Activated CD8-positive, alpha-beta memory T cell treated with anti-CD3 and anti-CD28 coated beads, Interleukin-2, amount 10 ng/mL, durations not matched to agents 7 days and 5 days (primary cell): ENCODE results near the gene RPS24. TPM values are rescaled to one million over a fixed set of nuclear protein-coding genes. Genes with fewer than 3 reads are reported as not detected.
"Not testable (repeated sequence)": the region's sequence is repeated elsewhere in the genome, so short reads cannot be mapped to it uniquely, and the experiment has no call there.

Experiments used
- ATAC-seq: fragments of 150-1000 bp; cut with Tn5 transposase; one replicate; pipeline ENCODE4 v1.10.0; 2021; ENCODE audit warnings: moderate library complexity
- CTCF ChIA-PET: fragments of 350-600 bp; sonication (Branson Sonifier 250); formaldehyde crosslinking; loops from one replicate; lab custom pipeline; 2021; ENCODE audit warnings: antibody characterized with exemption; lab: Charles Lee
- DNase-seq: peaks from one replicate; pipeline ENCODE4 v3.0.0-alpha.2; 2020
- H3K27ac Mint-ChIP-seq: one replicate; pipeline ENCODE4 v1.8.0; 2021; ENCODE audit warnings: mild to moderate bottlenecking, mixed read lengths
- H3K27me3 Mint-ChIP-seq: one replicate; pipeline ENCODE4 v1.8.0; 2021; ENCODE audit warnings: mixed read lengths
- H3K36me3 Mint-ChIP-seq: one replicate; pipeline ENCODE4 v1.8.0; 2021; ENCODE audit warnings: mild to moderate bottlenecking, mixed read lengths
- H3K4me1 Mint-ChIP-seq: one replicate; pipeline ENCODE4 v1.8.0; 2021; ENCODE audit warnings: mixed read lengths
- H3K4me3 Mint-ChIP-seq: one replicate; pipeline ENCODE4 v1.8.0; 2021; ENCODE audit warnings: mild to moderate bottlenecking, moderate library complexity, mixed read lengths
- H3K9me3 Mint-ChIP-seq: one replicate; pipeline ENCODE4 v1.8.0; 2022; ENCODE audit warnings: low read depth, mixed read lengths
- total RNA-seq, 2 experiments: library from RNA; stranded (reverse); gene quantifications; one replicate each; pipeline ENCODE4 v1.2.3, GENCODE V29; 2021

RPS24 gene
- total RNA-seq, 2 experiments from 2014 or later, result 1,245 to 1,320 TPM

- CTCF ChIA-PET, result no interaction called here
- DNase-seq, result no peak
- no peak overlapping the region for H3K4me3 Mint-ChIP-seq
- H3K9me3 Mint-ChIP-seq, result no peaks in the 10 kb centered on the region
- H3K4me1 Mint-ChIP-seq, result peaks cover 10% of the 10 kb centered on the region
- H3K36me3 Mint-ChIP-seq, result no peaks in the 10 kb centered on the region
- no peaks in the 10 kb centered on the region for H3K27me3 Mint-ChIP-seq
- ATAC-seq, result no peak
- H3K27ac Mint-ChIP-seq, result no peak overlapping the region
Measured at GRCh38 chr10:78069151-78069550, 35.5 kb downstream of the RPS24 start.

- H3K36me3 Mint-ChIP-seq, H3K4me3 Mint-ChIP-seq, H3K27me3 Mint-ChIP-seq, ATAC-seq, H3K4me1 Mint-ChIP-seq, CTCF ChIA-PET, H3K9me3 Mint-ChIP-seq, H3K27ac Mint-ChIP-seq, DNase-seq: not testable (repeated sequence)
Measured at GRCh38 chr10:78070064-78070463, 36.4 kb downstream of the RPS24 start.

GRCh38 chr10:78070726-78071125, 37.1 kb downstream of the RPS24 start:
- H3K36me3 Mint-ChIP-seq, result no peaks in the 10 kb centered on the region
- DNase-seq (no peak), ATAC-seq (no peak)
- no peak overlapping the region for H3K27ac Mint-ChIP-seq
- H3K4me3 Mint-ChIP-seq, result no peak overlapping the region
- CTCF ChIA-PET, result no interaction called here
- H3K27me3 Mint-ChIP-seq, result no peaks in the 10 kb centered on the region
- peaks cover 9% of the 10 kb centered on the region for H3K4me1 Mint-ChIP-seq
- no peaks in the 10 kb centered on the region for H3K9me3 Mint-ChIP-seq

DNA sequence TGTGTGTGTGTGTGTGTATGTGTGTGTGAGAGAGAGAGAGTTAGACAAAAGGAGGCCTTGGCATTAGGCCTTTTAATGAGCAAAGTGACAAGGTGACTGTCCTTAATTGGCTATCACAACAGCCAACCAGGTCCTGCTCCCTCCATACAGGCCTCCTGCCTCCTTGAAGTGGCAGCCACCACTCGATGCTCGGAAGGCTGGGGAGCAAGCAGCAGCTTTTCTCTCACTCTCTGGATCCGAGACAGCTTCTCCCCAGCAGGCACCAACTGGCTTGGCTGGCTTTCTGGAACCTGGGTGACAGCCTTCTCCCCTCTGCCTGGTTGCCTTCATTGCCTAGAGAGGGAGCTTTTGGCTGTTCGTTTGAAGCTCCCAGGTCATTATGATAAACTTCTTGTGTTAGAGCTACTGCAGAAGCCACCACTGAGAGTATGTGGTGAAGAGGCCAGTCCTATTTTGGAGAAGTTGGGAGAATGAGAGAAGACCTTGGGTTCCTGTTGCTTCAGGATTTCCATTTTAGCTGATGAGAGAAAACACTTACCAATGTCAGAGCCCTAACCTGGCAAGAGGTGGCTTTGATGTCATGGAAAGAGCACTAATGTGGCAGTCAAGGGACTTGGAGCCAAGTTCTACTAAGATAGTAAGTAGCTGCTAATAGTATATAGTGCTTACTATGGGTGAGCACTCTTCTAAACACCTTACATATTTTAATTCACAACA, 37.6 kb downstream of the RPS24 start:
- DNase-seq (no peak), ATAC-seq (no peak)
- CTCF ChIA-PET, result no interaction called here
- Mint-ChIP-seq H3K27me3 (no peaks in the 10 kb centered on the region), H3K9me3 (no peaks in the 10 kb centered on the region), H3K36me3 (no peaks in the 10 kb centered on the region), H3K4me3 (no peak overlapping the region), H3K27ac (no peak overlapping the region), H3K4me1 (peaks cover 4% of the 10 kb centered on the region)

- H3K36me3 Mint-ChIP-seq, result no peaks in the 10 kb centered on the region
- H3K4me3 Mint-ChIP-seq, result no peak overlapping the region
- ATAC-seq, result no peak
- peaks cover 2% of the 10 kb centered on the region for H3K4me1 Mint-ChIP-seq
- H3K27ac Mint-ChIP-seq, result no peak overlapping the region
- CTCF ChIA-PET, result no interaction called here
- H3K27me3 Mint-ChIP-seq, result no peaks in the 10 kb centered on the region
- no peak for DNase-seq
- no peaks in the 10 kb centered on the region for H3K9me3 Mint-ChIP-seq
Measured at GRCh38 chr10:78071857-78072179, 38.2 kb downstream of the RPS24 start.

DNA sequence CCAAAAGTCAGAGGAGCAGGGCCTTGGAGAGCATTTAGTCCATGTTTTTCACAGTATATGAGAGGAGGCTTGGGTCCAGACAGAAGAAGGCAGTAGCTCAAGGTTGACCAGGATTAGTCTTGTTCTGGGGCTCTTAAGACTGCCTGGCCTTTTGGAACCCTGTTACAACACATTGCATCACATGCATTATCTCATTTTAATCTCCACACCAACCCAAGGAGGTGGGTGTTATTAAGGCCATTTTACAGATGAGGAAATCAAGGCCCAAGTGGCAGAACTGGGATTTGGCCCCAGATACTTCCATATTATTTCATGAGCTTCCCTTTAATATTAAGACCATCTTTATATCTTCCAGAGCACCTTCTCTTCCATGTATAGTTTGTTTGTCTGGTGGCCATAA, 38.8 kb downstream of the RPS24 start:
- Mint-ChIP-seq H3K36me3 (no peaks in the 10 kb centered on the region), H3K4me3 (no peak overlapping the region), H3K9me3 (no peaks in the 10 kb centered on the region), H3K4me1 (no peaks in the 10 kb centered on the region), H3K27me3 (no peaks in the 10 kb centered on the region), H3K27ac (no peak overlapping the region)
- ATAC-seq (no peak), DNase-seq (no peak)
- CTCF ChIA-PET, result no interaction called here

DNA sequence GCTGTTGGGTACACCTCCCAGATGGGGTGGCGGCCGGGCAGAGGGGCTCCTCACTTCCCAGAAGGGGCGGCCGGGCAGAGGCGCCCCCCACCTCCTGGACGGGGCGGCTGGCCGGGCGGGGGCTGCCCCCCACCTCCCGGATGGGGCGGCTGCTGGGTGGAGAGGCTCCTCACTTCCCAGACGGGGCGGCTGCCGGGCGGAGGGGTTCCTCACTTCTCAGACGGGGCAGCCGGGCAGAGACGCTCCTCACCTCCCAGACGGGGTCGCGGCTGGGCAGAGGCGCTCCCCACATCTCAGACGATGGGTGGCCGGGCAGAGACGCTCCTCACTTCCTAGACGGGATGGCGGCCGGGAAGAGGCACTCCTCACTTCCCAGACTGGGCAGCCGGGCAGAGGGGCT, 42.1 kb downstream of the RPS24 start:
- CTCF ChIA-PET, H3K27me3 Mint-ChIP-seq, DNase-seq, H3K9me3 Mint-ChIP-seq, H3K27ac Mint-ChIP-seq, ATAC-seq, H3K4me1 Mint-ChIP-seq, H3K36me3 Mint-ChIP-seq, H3K4me3 Mint-ChIP-seq: not testable (repeated sequence)

DNA sequence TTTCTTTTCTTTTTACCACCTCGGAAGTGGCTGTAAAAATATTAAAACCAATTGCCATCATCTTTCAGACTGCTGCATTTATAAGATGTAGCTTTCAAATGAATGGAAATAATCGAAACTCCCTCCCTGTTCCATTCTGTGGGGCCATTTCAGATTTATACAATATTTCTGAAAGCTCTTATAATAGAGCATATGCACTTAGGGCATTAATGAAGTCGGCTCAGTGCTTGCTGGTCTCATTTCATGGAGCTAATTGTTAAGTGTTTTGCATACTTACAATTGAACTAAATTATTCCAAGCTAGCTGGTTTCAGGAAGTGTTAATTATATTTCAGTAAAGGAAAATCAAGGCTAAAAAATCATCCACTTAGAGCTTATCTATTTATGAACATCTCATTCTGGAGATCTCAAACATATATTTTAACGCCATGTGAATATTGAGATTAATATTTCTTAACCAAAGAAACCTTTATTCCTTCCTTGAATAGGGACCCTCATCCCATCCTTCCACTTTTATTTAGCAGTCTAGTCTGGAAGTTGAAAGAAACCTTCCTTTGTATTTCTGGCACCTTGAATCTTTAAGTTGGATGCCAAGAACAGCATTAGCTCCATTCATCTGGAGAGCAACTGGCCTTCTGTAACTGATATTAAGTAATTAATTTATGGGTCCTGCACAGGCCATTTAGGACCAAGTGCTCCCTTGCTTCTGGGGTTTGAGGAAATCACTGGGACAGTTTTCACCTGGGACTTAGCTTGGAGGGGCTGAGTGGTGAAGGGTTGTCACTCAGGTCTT, 45.1 kb downstream of the RPS24 start:
- no peaks in the 10 kb centered on the region for H3K4me1 Mint-ChIP-seq
- H3K27me3 Mint-ChIP-seq, result peaks cover 2% of the 10 kb centered on the region
- no peaks in the 10 kb centered on the region for H3K9me3 Mint-ChIP-seq
- DNase-seq (no peak), ATAC-seq (no peak)
- H3K27ac Mint-ChIP-seq, result no peak overlapping the region
- no peaks in the 10 kb centered on the region for H3K36me3 Mint-ChIP-seq
- CTCF ChIA-PET, result no interaction called here
- H3K4me3 Mint-ChIP-seq, result no peak overlapping the region

GRCh38 chr10:78079411-78079810, 45.7 kb downstream of the RPS24 start:
- ATAC-seq, result no peak
- no peak overlapping the region for H3K27ac Mint-ChIP-seq
- H3K27me3 Mint-ChIP-seq, result peaks cover 2% of the 10 kb centered on the region
- no peak for DNase-seq
- H3K36me3 Mint-ChIP-seq, result no peaks in the 10 kb centered on the region
- CTCF ChIA-PET, result no interaction called here
- H3K9me3 Mint-ChIP-seq, result no peaks in the 10 kb centered on the region
- no peak overlapping the region for H3K4me3 Mint-ChIP-seq
- H3K4me1 Mint-ChIP-seq, result no peaks in the 10 kb centered on the region

GRCh38 chr10:78081292-78081691, 47.6 kb downstream of the RPS24 start:
- no peaks in the 10 kb centered on the region for H3K4me1 Mint-ChIP-seq
- DNase-seq, result no peak

GRCh38 chr10:78082636-78083035, 49.0 kb downstream of the RPS24 start:
- Mint-ChIP-seq H3K27ac (no peak overlapping the region), H3K27me3 (peaks cover 12% of the 10 kb centered on the region), H3K4me3 (no peak overlapping the region), H3K36me3 (no peaks in the 10 kb centered on the region), H3K4me1 (no peaks in the 10 kb centered on the region), H3K9me3 (no peaks in the 10 kb centered on the region)
- CTCF ChIA-PET, result interaction anchor here (1.0 kb wide), 1 partner anchor 35 kb away, joined by 3 read pairs; no protein-coding TSS in a partner anchor
- DNase-seq (no peak), ATAC-seq (no peak)

More at GRCh38 chr10:78081292-78081691, 47.6 kb downstream of the RPS24 start:
- Mint-ChIP-seq H3K4me3 (no peak overlapping the region), H3K27ac (no peak overlapping the region), H3K9me3 (no peaks in the 10 kb centered on the region), H3K36me3 (no peaks in the 10 kb centered on the region), H3K27me3 (peaks cover 5% of the 10 kb centered on the region)
- CTCF ChIA-PET, result no interaction called here
- no peak for ATAC-seq

Other genes with a start within 250 kb of the RPS24 start
- 1 to 10 TPM; 3.0 to 4.8 TPM for gene DLG5, start 107.1 kb upstream of the RPS24 start, total RNA-seq
- 10 to 100 TPM; 17.7 to 20.8 TPM for gene POLR3A, start 4.3 kb upstream of the RPS24 start, total RNA-seq